22Rv1 (cell line): ENCODE data around the gene PODXL2.

Source experiments
- CTCF ChIP-seq: fragments of 450-650 bp; IDR thresholded peaks from 2 replicates; pipeline ENCODE4 v1.5.1; 2017; ENCODE audit warnings: mild to moderate bottlenecking
- ZFX ChIP-seq: fragments of 450-650 bp; IDR thresholded peaks from 2 replicates; pipeline ENCODE4 v1.6.1; 2017; ENCODE audit warnings: antibody characterized with exemption, borderline replicate concordance

DNA sequence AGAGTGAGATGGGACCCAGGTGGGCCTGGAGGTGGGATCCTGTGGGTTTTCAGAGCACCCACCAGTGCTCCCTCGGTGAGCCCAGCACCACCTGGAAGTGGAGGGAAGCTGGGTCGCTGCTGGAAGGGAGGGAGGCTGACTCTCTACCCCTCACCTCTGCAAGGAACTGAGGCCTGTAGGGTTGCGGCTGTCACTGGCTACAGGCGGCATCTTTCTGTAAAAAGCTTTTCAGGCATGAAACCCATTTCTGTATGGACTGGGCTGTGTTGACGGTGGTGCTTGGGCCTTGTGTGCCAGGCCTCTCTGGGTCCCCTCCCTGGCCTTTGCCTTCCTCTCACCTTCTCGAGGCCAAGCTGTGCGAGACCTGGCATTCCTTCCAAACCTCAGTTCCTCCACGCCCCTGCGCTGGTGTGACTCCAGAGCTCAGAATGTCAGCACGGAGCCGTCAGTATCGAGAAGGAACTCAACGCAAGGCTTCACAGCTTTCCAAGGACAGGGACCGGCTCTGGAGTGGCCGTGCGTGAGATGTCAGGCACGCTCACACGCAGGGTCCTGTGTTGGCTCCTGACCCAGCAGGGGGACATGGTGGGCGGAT lies 60.4 kb downstream of the PODXL2 start:
- TF ChIP-seq CTCF = no peak
- no peak for TF ChIP-seq ZFX
